RPMI7951 (cell line): Measurements from ENCODE around the gene MAP2K6. TPM values are rescaled to one million over a fixed set of nuclear protein-coding genes. Genes with fewer than 3 reads are reported as not detected.
A peak's percentile ranks its signal among the peaks of the same experiment; 100 is the strongest.

Experiments
- DNase-seq: peaks from one replicate; pipeline ENCODE4 v3.0.0-alpha.2; 2012; ENCODE audit warnings: low read depth
- total RNA-seq: library from RNA; depleted of rRNA; stranded (reverse); fragments of >200 nt; shearing (Covaris generic); gene quantifications from 2 replicates; pipeline ENCODE4 v1.2.3, GENCODE V29; 2014

The MAP2K6 gene
- total RNA-seq, 1 experiment from 2014 or later: 4.7 TPM

- DNase-seq: no peak
Observed at GRCh38 chr17:69427486-69428197, 13.1 kb downstream of the MAP2K6 start.

DNA sequence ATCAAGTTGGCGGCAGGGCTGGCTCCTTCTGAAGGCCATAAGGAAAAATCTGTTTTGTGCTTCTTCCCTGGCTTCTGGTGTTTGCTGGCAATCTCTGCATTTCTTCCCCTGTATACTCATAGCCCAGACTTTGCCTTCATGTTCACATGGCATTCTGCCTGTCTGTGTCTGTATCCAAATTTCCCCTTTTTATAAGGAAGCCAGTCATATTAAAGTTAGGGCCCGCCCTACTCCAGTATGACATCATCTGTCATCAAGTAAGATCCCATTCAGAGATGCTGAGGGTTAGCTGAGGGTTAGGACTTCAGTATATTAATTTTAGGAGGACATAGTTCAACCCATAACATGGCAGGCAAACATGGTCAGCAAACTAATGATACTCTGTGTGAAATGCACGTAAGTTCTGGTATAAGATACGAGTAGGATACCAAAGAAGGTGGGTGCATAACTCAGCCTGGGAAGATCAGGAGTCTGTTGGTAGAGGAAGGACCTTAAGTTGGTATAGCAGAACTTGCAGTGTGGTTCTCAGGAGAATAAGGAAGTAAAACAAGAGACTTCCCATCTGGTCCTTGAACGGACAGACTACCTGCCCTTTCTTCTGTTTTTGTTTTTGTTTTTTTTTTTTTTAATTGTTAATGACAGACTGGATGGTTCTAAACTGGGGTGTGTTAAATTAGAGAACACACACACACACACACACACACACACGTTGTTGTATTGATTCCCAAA lies 13.9 kb downstream of the MAP2K6 start:
- DNase-seq: no peak

DNA sequence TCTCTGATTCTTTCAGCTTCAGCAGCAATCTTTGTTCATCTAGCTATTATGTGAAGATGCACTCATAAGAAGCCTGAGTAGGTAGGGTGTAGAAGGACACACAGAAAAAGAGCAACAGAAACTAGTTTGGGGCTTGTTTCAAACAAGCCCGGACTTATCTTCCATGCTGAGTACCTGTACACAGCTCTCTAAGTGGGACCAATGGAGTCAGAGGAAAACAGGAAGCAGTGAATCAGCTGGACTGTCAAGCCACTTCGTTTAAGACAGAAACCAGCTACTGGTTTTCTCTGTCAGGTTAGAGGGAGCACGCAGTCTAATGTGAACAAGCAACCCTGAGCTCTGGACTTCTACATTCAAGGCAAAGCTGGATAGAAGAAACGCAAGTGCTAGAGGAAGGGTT lies 16.0 kb downstream of the MAP2K6 start:
- no peak for DNase-seq

- DNase-seq: no peak
Observed at GRCh38 chr17:69431835-69432234, 17.3 kb downstream of the MAP2K6 start.

DNA sequence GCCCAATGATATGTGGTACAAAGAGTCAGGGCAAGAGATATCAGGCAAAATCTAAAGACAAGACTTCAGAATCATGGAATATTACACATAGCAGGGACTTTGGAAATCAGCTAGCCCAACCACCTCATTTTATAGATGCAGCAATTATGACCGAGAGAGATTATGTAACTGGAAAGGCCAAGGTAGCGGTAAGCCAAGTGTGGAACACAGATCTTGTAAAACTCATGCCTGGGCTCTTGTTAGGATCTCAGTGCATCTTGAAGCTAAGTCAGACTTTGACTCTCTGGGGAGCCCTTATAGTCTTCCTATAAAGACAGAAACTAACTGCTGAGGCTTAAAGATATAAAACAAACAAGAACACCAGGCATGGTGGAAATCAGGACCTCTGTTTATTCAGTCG lies 18.6 kb downstream of the MAP2K6 start:
- no peak for DNase-seq

- peak; percentile 42 for DNase-seq
Observed at GRCh38 chr17:69434164-69434579, 19.7 kb downstream of the MAP2K6 start.

DNA sequence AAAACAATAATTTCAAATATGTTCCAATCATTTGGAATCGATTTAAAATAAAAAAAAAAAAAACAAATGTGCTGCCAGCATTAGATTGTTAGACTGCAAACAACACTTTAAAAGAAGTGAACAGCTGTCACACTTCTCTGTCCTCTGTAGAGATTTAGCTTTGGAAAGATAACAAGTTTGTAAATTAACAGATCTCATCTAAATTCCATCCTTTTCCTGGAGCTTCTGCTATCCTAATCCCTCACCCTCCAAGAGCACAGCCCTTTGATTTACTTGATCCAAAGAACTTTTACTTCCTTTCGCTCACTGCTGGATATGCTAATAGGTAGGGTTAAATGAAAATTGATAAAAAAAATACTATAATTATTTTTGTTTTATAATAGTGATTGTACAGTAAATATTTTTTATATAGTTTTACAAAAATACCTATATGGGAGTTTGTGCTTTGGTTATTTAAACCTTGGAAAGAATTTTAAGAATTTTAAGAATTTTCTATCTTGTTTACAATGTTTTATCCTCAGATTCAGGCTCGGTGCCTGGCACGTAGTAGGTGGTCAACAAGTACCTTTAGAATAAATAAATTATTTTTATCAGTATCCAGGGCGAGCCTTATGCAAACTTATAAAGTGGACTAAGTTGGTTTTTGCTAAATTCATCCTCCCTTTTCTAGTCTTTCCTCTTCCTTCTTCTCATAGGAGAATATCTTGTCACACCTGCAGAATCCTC lies 21.6 kb downstream of the MAP2K6 start:
- DNase-seq: no peak

DNA sequence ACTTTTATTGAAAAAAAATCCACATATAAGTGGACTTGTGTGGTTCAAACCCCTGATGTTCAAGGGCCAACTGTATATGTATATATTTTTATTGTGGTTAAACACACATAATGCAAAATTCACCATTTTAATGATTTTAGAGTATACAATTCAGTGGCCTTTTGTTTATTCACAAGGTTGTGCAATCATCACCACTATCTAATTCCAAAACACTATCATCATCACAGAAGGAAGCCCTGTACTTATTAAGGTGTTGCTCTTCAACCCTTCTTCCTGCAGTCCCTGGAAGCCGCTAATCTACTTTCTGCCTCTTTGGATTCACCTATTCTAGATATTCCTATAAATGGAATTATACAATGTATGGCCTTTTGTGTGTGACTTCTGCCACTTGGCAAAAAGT lies 23.0 kb downstream of the MAP2K6 start:
- DNase-seq: no peak

- no peak for DNase-seq
Observed at GRCh38 chr17:69438776-69439175, 24.3 kb downstream of the MAP2K6 start.

GRCh38 chr17:69441179-69441578 lies 26.7 kb downstream of the MAP2K6 start:
- no peak for DNase-seq

- no peak for DNase-seq
Observed at GRCh38 chr17:69443138-69443537, 28.6 kb downstream of the MAP2K6 start.

DNA sequence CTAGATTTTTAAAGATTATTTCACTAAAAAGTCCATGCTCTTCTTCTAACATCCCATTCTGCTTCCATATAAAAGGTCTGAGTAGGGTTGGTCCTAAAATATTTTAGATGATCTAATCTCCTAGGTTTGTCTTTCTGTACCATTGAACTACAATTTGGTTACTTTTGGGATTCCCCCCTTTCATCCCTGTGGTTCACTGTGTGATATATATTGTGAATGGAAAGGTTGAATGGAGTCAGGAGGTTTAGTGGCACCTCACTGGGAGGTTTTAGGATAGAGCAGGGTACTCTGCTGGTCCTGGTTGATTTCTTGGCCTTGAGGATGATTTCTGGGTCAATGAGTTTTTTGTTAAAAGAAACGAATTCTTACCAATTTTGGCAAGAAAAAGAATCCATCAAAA lies 29.5 kb downstream of the MAP2K6 start:
- DNase-seq: no peak

GRCh38 chr17:69445132-69445531 lies 30.6 kb downstream of the MAP2K6 start:
- no peak for DNase-seq

DNA sequence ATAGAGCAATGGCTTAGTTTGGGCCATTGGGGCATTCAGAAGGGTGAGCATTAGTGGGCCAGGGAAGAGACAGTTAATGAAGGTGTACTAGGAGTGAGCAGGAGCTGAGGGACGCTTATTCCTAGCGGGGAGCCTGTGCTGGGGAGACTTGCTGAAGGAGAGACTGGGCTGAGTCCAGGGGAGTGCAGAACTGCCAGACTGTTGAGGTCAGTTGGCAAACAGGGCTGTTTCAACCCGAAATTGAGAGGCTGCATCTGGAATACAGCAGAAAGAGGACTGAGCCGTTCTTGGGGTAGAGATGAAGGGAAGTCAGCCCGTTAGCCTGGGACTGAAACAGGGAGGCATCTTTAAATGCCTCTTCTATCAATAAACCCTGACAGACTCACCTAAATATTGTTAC lies 33.2 kb downstream of the MAP2K6 start:
- no peak for DNase-seq

- DNase-seq: no peak
Observed at GRCh38 chr17:69448431-69449102, 34.1 kb downstream of the MAP2K6 start.

GRCh38 chr17:69450131-69450530 lies 35.6 kb downstream of the MAP2K6 start:
- no peak for DNase-seq

DNA sequence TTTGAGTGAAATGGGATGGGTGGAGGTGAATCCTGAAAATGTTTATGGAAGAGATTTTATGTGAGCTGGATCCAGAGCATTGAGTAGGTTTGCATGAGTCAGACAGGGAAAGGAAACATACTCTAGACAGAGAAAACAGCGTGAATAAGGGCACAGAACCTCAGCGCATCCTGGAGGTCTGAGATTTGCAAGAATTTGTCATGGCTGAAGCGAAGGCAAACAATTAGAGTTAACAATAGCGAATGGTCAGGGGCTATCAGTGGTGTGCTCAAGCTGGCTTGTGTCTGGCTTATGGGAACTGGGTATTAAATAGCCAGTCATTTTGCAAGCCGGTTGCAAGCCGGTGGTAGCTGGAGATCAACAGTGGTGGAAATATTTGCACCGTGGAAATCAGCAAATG lies 36.4 kb downstream of the MAP2K6 start:
- no peak for DNase-seq

- DNase-seq: no peak
Observed at GRCh38 chr17:69451416-69452394, 37.2 kb downstream of the MAP2K6 start.

DNA sequence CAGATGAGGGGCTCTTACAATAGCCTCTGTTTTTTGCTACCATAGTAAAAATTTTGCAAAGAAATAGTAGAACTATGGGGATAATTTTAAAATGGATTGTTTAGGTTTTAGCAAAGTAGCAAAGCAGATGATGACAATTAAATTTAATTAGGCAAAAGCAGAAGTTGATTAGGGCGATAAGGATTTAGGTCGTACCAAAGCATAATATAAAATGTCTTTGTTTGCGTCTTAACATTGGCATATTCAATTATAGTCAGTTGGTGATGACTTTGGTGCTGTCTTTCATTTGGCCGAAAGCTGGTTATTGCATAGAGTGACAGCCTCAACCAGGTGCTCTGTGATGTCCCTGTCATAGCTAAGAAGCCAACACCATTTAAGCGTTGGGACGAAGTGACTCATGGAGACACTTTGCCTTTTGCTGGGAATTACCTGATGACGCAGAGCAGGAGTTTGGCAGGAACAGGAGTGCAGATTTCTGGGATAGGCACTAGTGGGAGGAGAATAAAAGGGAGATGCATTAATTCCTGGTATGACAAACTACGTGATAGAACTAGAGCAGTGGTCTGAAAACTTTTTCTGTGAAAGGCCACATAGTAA lies 38.3 kb downstream of the MAP2K6 start:
- no peak for DNase-seq

GRCh38 chr17:69454051-69454450 lies 39.6 kb downstream of the MAP2K6 start:
- peak; percentile 8 for DNase-seq

DNA sequence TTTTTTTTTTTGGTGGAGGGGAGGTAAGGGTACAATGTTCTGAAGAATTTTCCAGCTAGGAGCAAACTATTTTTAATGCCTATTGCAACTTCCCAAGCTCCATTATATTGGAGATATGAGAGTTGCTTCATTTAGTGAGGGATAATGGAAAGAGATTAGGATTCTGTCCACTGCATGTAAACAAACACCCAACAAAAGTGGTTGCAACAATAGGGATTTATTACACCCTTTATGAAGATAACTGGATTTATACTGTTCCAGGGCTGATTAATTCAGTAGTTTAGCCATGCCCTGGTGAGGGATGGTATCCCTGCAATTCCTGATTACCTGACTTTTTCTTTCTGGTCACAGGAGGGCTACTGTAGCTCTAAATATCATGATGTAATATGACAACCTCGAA lies 40.5 kb downstream of the MAP2K6 start:
- DNase-seq: no peak
